GM12872 (cell line): ENCODE measurements around the gene ETF1.

Experiments
- TF ChIP-seq, protein P1 (sequence below): IDR thresholded peaks from 3 replicates; pipeline ENCODE4 v1.5.1; 2011; ENCODE audit warnings: low read depth, mild to moderate bottlenecking, low read length, moderate library complexity; ENCODE audit not compliant: insufficient read depth

Gene ETF1

DNA sequence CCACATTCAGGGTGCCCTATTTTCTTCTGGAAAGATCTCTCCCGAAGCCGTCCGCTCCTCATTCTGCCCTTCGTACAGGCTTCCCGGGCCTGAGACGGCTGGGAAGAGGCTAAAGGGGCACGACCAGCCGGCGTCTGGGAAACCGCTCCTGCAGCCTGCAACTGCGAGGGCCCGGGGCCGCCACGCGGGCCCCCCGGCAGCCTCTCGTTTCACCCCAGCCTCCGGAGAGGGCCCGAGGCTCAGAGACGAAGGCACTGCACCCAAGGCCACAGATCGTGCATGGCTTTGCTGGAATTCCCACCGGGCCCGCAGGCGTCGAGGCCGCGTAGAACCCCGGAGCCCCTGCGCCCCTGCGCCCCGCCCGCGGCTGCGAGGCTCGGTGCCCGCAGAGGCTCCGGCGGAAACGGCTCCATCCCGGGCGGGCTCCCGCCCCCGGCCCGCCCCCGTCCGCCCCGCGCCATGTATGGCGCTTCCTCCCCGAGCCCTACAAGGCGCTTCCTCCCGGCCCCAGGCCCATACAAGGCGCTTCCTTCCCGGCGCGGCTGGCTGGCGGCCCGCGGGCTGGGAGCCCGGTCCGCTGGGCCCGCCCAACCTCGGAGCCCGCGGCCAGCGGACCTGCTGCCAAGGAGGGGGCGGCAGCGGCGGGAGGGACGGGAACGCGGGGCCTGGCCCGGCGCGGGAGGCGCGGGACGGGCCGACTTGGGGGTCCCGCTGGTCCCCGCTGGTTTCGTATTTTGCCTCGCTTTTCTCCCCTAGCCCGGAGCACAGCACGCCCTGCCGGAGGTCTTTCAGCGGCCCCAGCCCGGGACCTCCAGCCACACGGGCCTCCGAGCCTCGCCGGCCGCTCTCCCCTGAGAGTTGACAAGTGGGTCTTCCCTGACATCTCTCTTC lies 51.1 kb downstream of the ETF1 start:
- TF ChIP-seq, protein P1, sequence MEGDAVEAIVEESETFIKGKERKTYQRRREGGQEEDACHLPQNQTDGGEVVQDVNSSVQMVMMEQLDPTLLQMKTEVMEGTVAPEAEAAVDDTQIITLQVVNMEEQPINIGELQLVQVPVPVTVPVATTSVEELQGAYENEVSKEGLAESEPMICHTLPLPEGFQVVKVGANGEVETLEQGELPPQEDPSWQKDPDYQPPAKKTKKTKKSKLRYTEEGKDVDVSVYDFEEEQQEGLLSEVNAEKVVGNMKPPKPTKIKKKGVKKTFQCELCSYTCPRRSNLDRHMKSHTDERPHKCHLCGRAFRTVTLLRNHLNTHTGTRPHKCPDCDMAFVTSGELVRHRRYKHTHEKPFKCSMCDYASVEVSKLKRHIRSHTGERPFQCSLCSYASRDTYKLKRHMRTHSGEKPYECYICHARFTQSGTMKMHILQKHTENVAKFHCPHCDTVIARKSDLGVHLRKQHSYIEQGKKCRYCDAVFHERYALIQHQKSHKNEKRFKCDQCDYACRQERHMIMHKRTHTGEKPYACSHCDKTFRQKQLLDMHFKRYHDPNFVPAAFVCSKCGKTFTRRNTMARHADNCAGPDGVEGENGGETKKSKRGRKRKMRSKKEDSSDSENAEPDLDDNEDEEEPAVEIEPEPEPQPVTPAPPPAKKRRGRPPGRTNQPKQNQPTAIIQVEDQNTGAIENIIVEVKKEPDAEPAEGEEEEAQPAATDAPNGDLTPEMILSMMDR, result no peak

DNA sequence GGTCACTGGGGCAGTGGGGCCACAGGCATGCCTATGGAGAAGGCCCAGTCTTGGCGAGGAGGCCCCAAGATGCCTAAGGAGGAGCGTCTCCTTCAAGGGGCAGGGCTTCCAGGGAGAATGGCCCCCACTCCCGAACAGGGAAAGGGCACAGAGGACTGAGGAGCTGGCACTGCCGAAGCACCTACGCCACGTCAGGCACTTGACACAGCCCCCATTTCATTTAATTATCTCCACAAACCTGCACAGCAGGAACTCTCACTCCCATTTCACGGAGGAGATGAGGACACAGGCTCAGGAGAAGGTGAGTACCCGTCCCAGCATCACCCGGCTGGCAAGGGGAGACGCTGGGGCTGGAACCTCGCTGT lies 51.8 kb downstream of the ETF1 start:
- TF ChIP-seq, protein P1, result no peak

DNA sequence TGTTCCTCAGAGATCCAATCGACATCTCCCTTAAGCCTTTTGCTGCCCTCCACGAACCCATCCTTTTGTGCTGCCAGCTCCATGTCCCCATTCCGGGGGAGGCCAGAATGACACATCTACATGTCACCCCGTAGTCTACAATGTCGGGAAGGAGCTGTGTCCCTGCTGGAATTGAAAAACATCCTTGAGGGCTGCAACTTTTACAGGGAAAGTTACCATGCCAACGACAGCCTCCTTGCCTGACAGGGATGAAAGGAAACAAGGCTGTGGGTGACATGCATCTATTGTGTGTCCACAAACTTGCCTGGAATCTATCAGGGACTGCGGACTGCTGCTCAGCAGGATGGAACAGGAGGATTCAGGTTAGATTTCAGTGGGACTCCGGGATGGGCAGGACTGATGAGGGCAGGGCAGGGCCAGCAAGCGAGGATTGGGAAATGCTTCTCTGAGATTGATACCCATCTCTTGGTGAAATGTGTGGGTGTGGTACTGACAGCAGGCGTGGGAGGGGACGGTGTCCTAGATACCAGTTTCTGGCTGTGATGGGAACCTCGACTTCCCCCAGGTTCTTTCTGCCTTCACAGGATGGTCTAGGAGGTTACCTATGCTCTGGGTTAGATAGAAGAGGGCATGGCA lies 52.3 kb downstream of the ETF1 start:
- TF ChIP-seq, protein P1, result no peak

DNA sequence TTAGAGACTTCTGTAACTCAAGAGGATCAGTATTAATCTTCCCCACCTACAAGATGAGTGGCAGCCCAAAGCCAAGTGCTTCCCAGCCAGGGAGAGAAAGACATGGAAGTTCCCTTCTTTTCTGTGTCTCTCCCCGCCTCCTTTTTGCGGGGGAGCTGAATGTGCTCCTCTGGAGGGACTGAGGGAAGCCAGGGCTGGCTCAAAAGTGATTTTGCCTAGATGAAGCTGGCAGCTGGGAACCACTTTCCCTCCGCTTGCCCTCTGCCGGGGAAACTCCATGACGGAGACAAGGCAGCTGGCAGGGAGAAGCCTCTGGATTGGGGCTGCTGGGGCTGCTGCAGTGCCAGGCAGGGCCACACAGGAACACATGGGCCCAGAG lies 53.4 kb downstream of the ETF1 start:
- TF ChIP-seq, protein P1, result no peak

DNA sequence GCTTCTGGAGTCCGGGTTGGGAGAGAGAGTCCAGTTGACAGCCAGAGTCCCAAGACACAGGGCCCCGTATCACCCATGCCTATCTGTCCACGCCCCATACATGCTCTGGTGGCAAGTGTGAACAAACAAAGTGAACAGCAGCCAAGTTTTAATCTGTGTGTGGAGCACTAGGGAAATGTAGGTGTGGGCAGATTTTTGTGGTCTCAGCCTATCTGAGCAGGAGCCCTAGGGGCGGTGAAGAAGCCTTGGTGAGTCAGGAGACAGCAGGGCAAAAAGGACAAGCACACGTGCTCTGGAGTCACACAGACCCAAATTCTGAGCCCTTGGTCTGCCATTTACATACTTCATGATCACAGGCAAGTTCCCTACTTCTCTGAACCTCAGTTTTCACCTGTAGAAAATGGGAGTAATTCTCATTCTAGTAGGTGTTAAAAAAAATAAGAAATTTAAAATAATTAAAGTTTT lies 54.5 kb downstream of the ETF1 start:
- TF ChIP-seq, protein P1, result no peak

DNA sequence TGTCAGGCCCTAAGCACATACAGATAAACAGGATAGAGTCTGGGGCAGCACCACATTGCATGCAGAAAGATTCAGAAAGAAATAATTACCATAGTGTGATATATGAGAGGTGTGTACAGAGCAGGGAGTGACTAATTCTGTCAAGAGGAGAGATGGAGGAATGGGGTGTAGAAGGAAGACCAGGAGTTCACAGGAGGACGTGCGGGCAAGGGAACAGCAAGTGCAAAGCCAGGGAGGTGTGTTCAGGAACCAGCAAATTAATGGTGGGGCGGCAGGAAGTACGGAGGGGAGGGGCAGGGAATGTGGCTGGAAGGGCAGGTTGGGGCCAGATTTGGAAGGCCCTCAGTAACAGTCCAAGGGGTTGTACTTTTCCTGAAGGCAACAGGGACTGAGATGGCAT lies 60.4 kb downstream of the ETF1 start:
- TF ChIP-seq, protein P1, result no peak

DNA sequence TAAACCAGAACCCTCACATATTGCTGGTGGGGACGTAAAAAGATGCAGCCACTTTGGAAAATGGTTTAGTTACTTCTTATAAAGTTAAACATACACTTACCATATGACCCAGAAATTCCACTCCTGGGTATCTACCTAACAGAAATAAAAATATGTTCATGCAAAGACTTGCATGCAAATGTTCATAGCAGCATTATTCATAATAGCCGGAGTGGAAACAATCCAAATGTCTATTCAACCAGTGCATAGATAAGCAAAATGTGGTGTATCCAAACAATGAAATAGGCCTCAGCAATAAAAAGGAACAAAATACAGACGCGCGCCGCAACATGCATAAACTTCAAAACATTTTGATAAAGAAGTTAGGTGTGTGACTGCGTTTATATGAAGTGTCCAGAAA lies 66.1 kb downstream of the ETF1 start:
- TF ChIP-seq, protein P1, result no peak
